Colonic mucosa (tissue), 4 donors: ENCODE results near the gene RNF19B. TPM values are rescaled to one million over a fixed set of nuclear protein-coding genes. Genes with fewer than 3 reads are reported as not detected.

Experiments used
- DNase-seq: peaks from one replicate; pipeline ENCODE4 v3.0.0-alpha.2; 2020
- H3K27ac ChIP-seq: fragments of 200-600 bp; one replicate; pipeline ENCODE4 v1.8.0; 2021
- H3K27me3 ChIP-seq: fragments of 200-600 bp; one replicate; pipeline ENCODE4 v1.8.0; 2021
- H3K36me3 ChIP-seq: fragments of 200-600 bp; one replicate; pipeline ENCODE4 v1.8.0; 2021
- H3K4me1 ChIP-seq: fragments of 200-600 bp; one replicate; pipeline ENCODE4 v1.8.0; 2021; ENCODE audit warnings: mild to moderate bottlenecking
- H3K4me3 ChIP-seq: fragments of 200-600 bp; one replicate; pipeline ENCODE4 v1.8.0; 2021
- H3K9ac ChIP-seq, 2 donors: one replicate each; pipeline ENCODE4 v1.7.0; 2013; ENCODE audit warnings: control low read depth in 2 of 2, low read depth in 2 of 2, low read length in 2 of 2
- H3K9me3 ChIP-seq: fragments of 200-600 bp; one replicate; pipeline ENCODE4 v1.8.0; 2021
- CTCF ChIP-seq: fragments of 200-600 bp; IDR thresholded peaks from one replicate; pipeline ENCODE4 v1.8.0; 2022; ENCODE audit warnings: antibody characterized with exemption, mild to moderate bottlenecking
- intact Hi-C: fragments of 100-400 bp; cut with DNase I; formaldehyde crosslinking; loops from one replicate; pipeline ENCODE4 v1.14.1; 2022
- total RNA-seq, 2 donors: library from RNA; stranded (reverse); fragmentation: NEBNext Ultra II Directional in 1 of 2; extraction: Animal tissue kit (Norgen Biotek cat#: 25700) in 1 of 2; gene quantifications; one replicate each; pipeline ENCODE4 v1.2.1, GENCODE V29; 2021
- donor health status: healthy.
- donor health status: DM: no; HTN: no; CAD: no.
- donor health status: DM: no; HTN: no; CAD: no.

Gene RNF19B
- 100 to 1,000 TPM in 1 of 2 donors, 10 to 100 TPM in 1; 44.4 to 106 TPM for total RNA-seq

- DNase-seq: peak; percentile 96
- H3K9ac ChIP-seq: peak within 1 kb of the TSS; percentile 73 to 87
- H3K9me3 ChIP-seq: no peaks in the 10 kb centered on the region
- no peak for TF ChIP-seq CTCF
- peaks cover 7% of the 10 kb centered on the region for H3K4me1 ChIP-seq
- intact Hi-C loops: no loop called here
- no peaks in the 10 kb centered on the region for H3K36me3 ChIP-seq
- peak within 1 kb of the TSS; percentile 67 for H3K4me3 ChIP-seq
- no peaks in the 10 kb centered on the region for H3K27me3 ChIP-seq
- H3K27ac ChIP-seq: peak within 1 kb of the TSS; percentile 84
Observed at GRCh38 chr1:32964461-32965250, at the start of gene RNF19B. Gene RNF19B (minus strand): TSS chr1:32964809. CDS start chr1:32964685, 124 bp downstream.

- Histone ChIP-seq H3K27ac (no peak overlapping the region), H3K4me3 (no peak overlapping the region), H3K9ac (no peak overlapping the region), H3K4me1 (peaks cover 3% of the 10 kb centered on the region), H3K36me3 (no peaks in the 10 kb centered on the region), H3K9me3 (no peaks in the 10 kb centered on the region), H3K27me3 (no peaks in the 10 kb centered on the region)
- TF ChIP-seq CTCF: no peak
- DNase-seq: no peak
- intact Hi-C loops: no loop called here
Observed at GRCh38 chr1:33013791-33014190, 49.2 kb upstream of the RNF19B start.

- Histone ChIP-seq H3K9ac (no peak overlapping the region), H3K36me3 (no peaks in the 10 kb centered on the region), H3K27ac (peak overlapping the region; percentile 52), H3K9me3 (no peaks in the 10 kb centered on the region), H3K27me3 (no peaks in the 10 kb centered on the region), H3K4me1 (peaks cover 3% of the 10 kb centered on the region), H3K4me3 (no peak overlapping the region)
- DNase-seq: no peak
- no peak for TF ChIP-seq CTCF
- intact Hi-C loops: no loop called here
Observed at GRCh38 chr1:33012165-33012564, 47.6 kb upstream of the RNF19B start.

GRCh38 chr1:33010932-33011731 is 46.5 kb upstream of the RNF19B start:
- H3K9ac ChIP-seq: peak overlapping the region in 1 of 2 donors; percentile 1
- H3K9me3 ChIP-seq: no peaks in the 10 kb centered on the region
- H3K4me1 ChIP-seq: peaks cover 3% of the 10 kb centered on the region
- intact Hi-C loops: no loop called here
- no peaks in the 10 kb centered on the region for H3K36me3 ChIP-seq
- no peak for TF ChIP-seq CTCF
- H3K4me3 ChIP-seq: no peak overlapping the region
- H3K27ac ChIP-seq: peak overlapping the region; percentile 52
- DNase-seq: peak; percentile 50
- no peaks in the 10 kb centered on the region for H3K27me3 ChIP-seq

GRCh38 chr1:33009561-33009960 is 45.0 kb upstream of the RNF19B start:
- H3K9ac ChIP-seq: no peak overlapping the region
- H3K27me3 ChIP-seq: no peaks in the 10 kb centered on the region
- peaks cover 3% of the 10 kb centered on the region for H3K4me1 ChIP-seq
- no peaks in the 10 kb centered on the region for H3K9me3 ChIP-seq
- no peak for TF ChIP-seq CTCF
- no peak overlapping the region for H3K4me3 ChIP-seq
- H3K27ac ChIP-seq: peak overlapping the region; percentile 34
- intact Hi-C loops: no loop called here
- no peaks in the 10 kb centered on the region for H3K36me3 ChIP-seq
- no peak for DNase-seq
